Activated CD8-positive, alpha-beta memory T cell treated with anti-CD3 and anti-CD28 coated beads, Interleukin-2, amount 50 U/mL, for 1 hour (primary cell): ENCODE results near the gene TMBIM4.

Source experiments
- DNase-seq: peaks from one replicate; pipeline ENCODE4 v3.0.0-alpha.2; 2020; ENCODE audit errors: extremely low read depth

TMBIM4 gene

DNA sequence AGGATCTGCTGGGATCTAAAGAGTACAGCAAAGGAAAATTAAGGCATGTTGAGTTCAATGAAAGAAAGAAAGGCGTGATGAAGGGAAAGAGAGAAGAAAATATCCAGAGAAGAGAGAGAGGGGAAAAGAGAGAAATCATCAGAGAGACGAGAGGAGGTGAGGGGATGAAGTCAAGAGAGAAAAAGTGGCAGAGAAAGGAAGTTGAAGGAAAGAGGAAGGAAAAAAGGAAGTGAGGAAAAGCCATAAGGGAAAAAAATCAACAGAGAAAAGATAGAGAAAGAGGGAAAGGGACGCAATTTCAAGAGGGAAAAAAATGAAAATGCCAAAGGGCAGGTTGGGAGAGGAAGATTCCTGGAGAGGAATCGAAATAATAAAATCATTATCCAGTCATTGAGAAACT is 79.6 kb downstream of the TMBIM4 start:
- DNase-seq = no peak

DNA sequence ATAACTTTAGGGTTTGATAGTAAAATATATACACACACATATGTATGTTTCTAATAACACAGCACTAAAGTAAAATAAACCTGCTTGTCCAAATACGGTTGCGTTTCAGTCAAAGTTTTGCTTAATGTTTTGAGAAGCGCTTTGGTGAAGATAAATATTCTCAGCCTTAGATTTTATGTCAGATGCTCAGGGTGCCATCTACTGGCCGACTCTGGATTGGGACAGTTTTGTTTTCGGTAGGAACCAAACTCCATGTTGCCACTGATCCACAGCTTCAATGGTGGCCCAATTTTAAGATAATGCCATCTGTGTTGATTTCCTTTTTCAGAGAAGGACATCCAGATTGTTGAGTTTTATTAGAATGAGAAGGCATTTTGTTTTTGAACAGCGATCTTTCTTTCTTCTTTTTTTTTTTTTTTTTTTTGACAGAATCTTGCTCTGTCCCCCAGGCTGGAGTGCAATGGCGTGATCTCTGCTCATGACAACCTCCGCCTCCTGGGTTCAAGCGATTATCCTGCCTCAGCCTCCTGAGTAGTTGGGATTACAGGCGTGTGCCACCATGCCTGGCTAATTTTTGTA is 82.3 kb downstream of the TMBIM4 start:
- DNase-seq = no peak

DNA sequence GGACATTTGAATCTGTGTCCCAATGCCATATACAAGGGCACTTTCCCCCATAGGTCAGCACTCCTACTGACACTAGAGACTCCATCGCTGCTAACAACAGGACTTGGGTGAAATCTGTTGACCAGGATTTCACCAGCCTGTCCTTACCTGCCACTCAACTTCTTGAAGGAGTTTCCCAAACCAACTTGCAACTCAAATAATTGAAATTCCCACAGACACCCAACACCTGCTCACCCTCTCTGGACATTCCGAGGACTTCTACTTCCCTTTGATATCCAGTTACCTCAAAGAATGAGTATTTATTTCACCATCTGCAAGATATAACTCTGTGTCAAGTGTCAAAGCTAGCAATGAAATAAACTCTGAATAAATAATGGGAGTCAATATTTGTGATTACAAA is 83.8 kb downstream of the TMBIM4 start:
- DNase-seq = no peak
